Kidney epithelial cell (primary cell): ENCODE data around the gene PREX1. TPM values are rescaled to one million over a fixed set of nuclear protein-coding genes. Genes with fewer than 3 reads are reported as not detected.
"Not testable (repeated sequence)": the region's sequence is repeated elsewhere in the genome, so short reads cannot be mapped to it uniquely, and the experiment has no call there.

Experiments
- DNase-seq: peaks from one replicate; pipeline ENCODE4 v3.0.0-alpha.2; 2010; ENCODE audit warnings: low read depth
- H3K27me3 ChIP-seq: 2 replicates; pipeline ENCODE4 v1.6.0; 2011; ENCODE audit warnings: low read length; ENCODE audit not compliant: control insufficient read depth, insufficient read depth
- H3K36me3 ChIP-seq: 2 replicates; pipeline ENCODE4 v1.5.1; 2011; ENCODE audit warnings: low read length; ENCODE audit not compliant: control insufficient read depth, insufficient read depth
- H3K4me3 ChIP-seq: 2 replicates; pipeline ENCODE4 v1.5.1; 2011; ENCODE audit warnings: low read depth, mild to moderate bottlenecking, control low read depth, low read length
- total RNA-seq: library from RNA; depleted of rRNA; stranded (reverse); fragments of >200 nt; gene quantifications from 2 replicates; pipeline ENCODE4 v1.2.3, GENCODE V29; 2015
- TF ChIP-seq, protein P1 (sequence below): IDR thresholded peaks from 2 replicates; pipeline ENCODE4 v1.5.1; 2011; ENCODE audit warnings: mild to moderate bottlenecking, moderate library complexity, low read length, control low read depth, inconsistent platforms; ENCODE audit not compliant: insufficient read depth, poor library complexity, severe bottlenecking

The PREX1 gene
- total RNA-seq, 1 donor from 2014 or later, result 3.5 TPM

DNA sequence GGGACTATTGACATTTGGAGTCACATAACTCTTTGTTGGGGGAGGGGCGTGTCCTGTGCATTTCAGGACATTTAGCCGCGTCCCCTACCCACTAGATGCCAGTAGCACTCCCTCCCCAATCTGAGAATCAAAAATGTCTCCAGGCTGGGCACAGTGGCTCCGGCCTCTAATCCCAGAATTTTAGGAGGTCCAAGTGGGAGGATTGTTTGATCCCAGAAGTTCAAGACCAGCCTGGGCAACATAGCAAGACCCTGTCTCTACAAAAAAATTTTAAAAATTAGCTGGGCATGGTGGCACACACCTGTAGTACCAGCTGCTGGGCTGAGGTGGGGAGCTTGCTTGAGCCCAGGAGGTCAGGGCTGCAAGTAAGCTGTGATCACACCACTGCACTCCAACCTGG, 2.1 kb upstream of the PREX1 start:
- no peaks in the 10 kb centered on the region for H3K36me3 ChIP-seq
- H3K4me3 ChIP-seq, result no peak overlapping the region
- no peak for DNase-seq
- TF ChIP-seq, protein P1, sequence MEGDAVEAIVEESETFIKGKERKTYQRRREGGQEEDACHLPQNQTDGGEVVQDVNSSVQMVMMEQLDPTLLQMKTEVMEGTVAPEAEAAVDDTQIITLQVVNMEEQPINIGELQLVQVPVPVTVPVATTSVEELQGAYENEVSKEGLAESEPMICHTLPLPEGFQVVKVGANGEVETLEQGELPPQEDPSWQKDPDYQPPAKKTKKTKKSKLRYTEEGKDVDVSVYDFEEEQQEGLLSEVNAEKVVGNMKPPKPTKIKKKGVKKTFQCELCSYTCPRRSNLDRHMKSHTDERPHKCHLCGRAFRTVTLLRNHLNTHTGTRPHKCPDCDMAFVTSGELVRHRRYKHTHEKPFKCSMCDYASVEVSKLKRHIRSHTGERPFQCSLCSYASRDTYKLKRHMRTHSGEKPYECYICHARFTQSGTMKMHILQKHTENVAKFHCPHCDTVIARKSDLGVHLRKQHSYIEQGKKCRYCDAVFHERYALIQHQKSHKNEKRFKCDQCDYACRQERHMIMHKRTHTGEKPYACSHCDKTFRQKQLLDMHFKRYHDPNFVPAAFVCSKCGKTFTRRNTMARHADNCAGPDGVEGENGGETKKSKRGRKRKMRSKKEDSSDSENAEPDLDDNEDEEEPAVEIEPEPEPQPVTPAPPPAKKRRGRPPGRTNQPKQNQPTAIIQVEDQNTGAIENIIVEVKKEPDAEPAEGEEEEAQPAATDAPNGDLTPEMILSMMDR, result no peak
- H3K27me3 ChIP-seq, result peaks cover 14% of the 10 kb centered on the region

- TF ChIP-seq, protein P1, result no peak
- Histone ChIP-seq H3K36me3 (no peaks in the 10 kb centered on the region), H3K4me3 (peak overlapping the region; percentile 47), H3K27me3 (peaks cover 14% of the 10 kb centered on the region)
- DNase-seq, result no peak
Measured at GRCh38 chr20:48828734-48829460, 1.1 kb upstream of the PREX1 start.

DNA sequence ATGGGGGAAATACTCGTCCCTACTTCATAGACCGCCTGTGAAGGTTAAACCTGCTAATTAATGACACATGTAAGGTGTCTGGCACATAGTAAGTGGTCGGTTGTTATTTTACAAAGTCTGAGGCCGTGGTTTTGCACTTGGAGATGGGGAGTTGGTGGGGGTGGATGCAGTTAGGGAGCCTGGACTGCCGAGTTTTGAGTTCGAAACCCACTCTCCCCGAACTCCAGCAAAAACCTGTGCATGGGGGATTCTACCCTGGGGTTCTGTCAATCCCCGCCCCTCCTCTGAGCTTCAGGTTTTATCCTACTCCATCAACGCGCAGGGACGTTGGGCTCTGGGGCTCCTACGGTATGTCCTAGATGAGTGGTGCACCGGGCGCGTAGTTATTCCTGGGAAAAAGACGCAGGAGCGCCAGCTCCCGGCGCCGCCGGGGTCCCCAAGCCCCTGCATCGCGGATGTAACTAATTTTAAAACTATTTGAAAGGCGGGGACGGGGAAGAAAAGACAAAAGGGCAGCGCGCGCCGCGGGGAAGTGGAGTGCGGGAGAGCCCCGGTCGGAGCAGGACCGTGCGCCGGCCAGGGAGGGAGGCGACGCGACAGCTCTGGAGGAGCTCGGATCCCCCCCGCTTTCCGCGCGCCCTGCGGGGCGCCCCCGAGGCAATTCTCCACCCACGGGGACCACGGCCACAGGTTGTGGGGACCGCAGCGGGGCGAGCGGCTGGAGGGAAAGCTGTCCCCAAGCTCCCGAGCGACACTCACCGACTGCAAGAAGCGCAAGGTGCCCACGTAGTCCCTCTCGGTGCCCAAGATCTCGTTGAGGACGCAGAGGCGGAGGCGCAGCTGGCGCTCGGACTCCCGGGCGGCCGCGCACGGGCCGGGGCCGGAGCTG, 672 bp downstream of the PREX1 start:
- TF ChIP-seq, protein P1, result no peak
- peaks cover 16% of the 10 kb centered on the region for H3K27me3 ChIP-seq
- DNase-seq, result no peak
- no peaks in the 10 kb centered on the region for H3K36me3 ChIP-seq
- H3K4me3 ChIP-seq, result peak overlapping the region; percentile 39

DNA sequence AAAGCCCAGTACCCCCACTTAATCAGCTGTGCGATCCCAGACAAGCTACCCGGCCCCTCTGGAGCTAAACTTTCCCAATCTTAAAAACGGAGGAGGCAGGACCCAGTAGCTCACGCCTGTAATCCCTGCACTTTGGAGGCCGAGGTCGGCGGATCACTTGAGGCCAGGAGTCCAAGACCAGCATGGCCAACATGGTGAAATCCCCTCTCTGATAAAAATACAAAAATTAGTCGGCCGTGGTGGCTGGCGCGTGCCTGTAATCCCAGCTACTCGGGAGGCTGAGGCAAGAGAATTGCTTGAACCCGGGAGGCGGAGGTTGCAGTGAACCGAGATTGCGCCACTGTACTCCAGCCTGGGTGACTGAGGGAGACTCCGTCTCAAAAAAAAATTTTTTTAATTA, 1.3 kb downstream of the PREX1 start:
- H3K4me3 ChIP-seq, DNase-seq, H3K36me3 ChIP-seq: not testable (repeated sequence)
- peaks cover 16% of the 10 kb centered on the region for H3K27me3 ChIP-seq

GRCh38 chr20:48826069-48826468, 1.7 kb downstream of the PREX1 start:
- no peak for DNase-seq
- Histone ChIP-seq H3K4me3 (no peak overlapping the region), H3K27me3 (peaks cover 16% of the 10 kb centered on the region), H3K36me3 (no peaks in the 10 kb centered on the region)
- TF ChIP-seq, protein P1, result no peak

- no peak for DNase-seq
- H3K27me3 ChIP-seq, result peaks cover 16% of the 10 kb centered on the region
- TF ChIP-seq, protein P1, result no peak
- no peak overlapping the region for H3K4me3 ChIP-seq
- no peaks in the 10 kb centered on the region for H3K36me3 ChIP-seq
Measured at GRCh38 chr20:48825566-48825920, 2.3 kb downstream of the PREX1 start.
